Measurements from ENCODE around the gene RAB11FIP4.

RAB11FIP4 gene

GRCh38 chr17:31392856-31393748, 1.6 kb downstream of the RAB11FIP4 start:
- H3F3A ChIP-seq (ENCODE audit: control insufficient read depth, insufficient read depth): no peaks in the 10 kb centered on the region
- no peaks in the 10 kb centered on the region for H3K36me3 ChIP-seq (ENCODE audit: control insufficient read depth, low read length)
- no peak overlapping the region for H3K4me2 ChIP-seq (ENCODE audit: low read length)
- H3K4me3 ChIP-seq (ENCODE audit: low read length): no peak overlapping the region
- no peaks in the 10 kb centered on the region for H3K79me2 ChIP-seq (ENCODE audit: control insufficient read depth, low read length)
- no peaks in the 10 kb centered on the region for H4K20me1 ChIP-seq (ENCODE audit: control insufficient read depth, insufficient read depth, low read depth, low read length)
- no peak overlapping the region for H3K27ac ChIP-seq (ENCODE audit: low read depth, low read length)
- TF ChIP-seq CTCF (IDR thresholded peaks at IDR 0.05; ENCODE audit: low read depth, low read length, poor library complexity, severe bottlenecking): no peak
- TF ChIP-seq EZH2phosphoT487 (IDR thresholded peaks at IDR 0.05; ENCODE audit: borderline replicate concordance, low read length): no peak
- no peaks in the 10 kb centered on the region for H3K9me3 ChIP-seq (ENCODE audit: control insufficient read depth, insufficient read depth, low read length)
- H3K9me2 ChIP-seq (replicated peaks; ENCODE audit: control insufficient read depth, low read length): no peaks in the 10 kb centered on the region
- H3K27me3 ChIP-seq (ENCODE audit: control insufficient read depth, low read length): peaks cover 50% of the 10 kb centered on the region
- H3K4me1 ChIP-seq (ENCODE audit: control insufficient read depth, low read length): no peaks in the 10 kb centered on the region

- no peaks in the 10 kb centered on the region for H3K36me3 ChIP-seq (ENCODE audit: control insufficient read depth, low read length)
- H3K4me2 ChIP-seq (ENCODE audit: low read length): no peak overlapping the region
- H4K20me1 ChIP-seq (ENCODE audit: control insufficient read depth, insufficient read depth, low read depth, low read length): no peaks in the 10 kb centered on the region
Observed at GRCh38 chr17:31393749-31394146, 2.3 kb downstream of the RAB11FIP4 start.

GRCh38 chr17:31394544-31394943, 3.1 kb downstream of the RAB11FIP4 start:
- Histone ChIP-seq H3K36me3 (ENCODE audit: control insufficient read depth, low read length) (no peaks in the 10 kb centered on the region), H3K27me3 (ENCODE audit: control insufficient read depth, low read length) (peaks cover 47% of the 10 kb centered on the region), H3K79me2 (ENCODE audit: control insufficient read depth, low read length) (no peaks in the 10 kb centered on the region), H3K9me3 (ENCODE audit: control insufficient read depth, insufficient read depth, low read length) (no peaks in the 10 kb centered on the region), H3K9me2 (replicated peaks; ENCODE audit: control insufficient read depth, low read length) (no peaks in the 10 kb centered on the region), H3K4me1 (ENCODE audit: control insufficient read depth, low read length) (no peaks in the 10 kb centered on the region), H3F3A (ENCODE audit: control insufficient read depth, insufficient read depth) (no peaks in the 10 kb centered on the region), H4K20me1 (ENCODE audit: control insufficient read depth, insufficient read depth, low read depth, low read length) (no peaks in the 10 kb centered on the region), H3K27ac (ENCODE audit: low read depth, low read length) (no peak overlapping the region), H3K4me2 (ENCODE audit: low read length) (no peak overlapping the region), H3K4me3 (ENCODE audit: low read length) (no peak overlapping the region)
- no peak for TF ChIP-seq CTCF (IDR thresholded peaks at IDR 0.05; ENCODE audit: low read depth, low read length, poor library complexity, severe bottlenecking)
- TF ChIP-seq EZH2phosphoT487 (IDR thresholded peaks at IDR 0.05; ENCODE audit: borderline replicate concordance, low read length): no peak

More at GRCh38 chr17:31393749-31394146, 2.3 kb downstream of the RAB11FIP4 start:
- H3K79me2 ChIP-seq (ENCODE audit: control insufficient read depth, low read length): no peaks in the 10 kb centered on the region
- no peaks in the 10 kb centered on the region for H3F3A ChIP-seq (ENCODE audit: control insufficient read depth, insufficient read depth)
- no peaks in the 10 kb centered on the region for H3K9me2 ChIP-seq (replicated peaks; ENCODE audit: control insufficient read depth, low read length)
- H3K27ac ChIP-seq (ENCODE audit: low read depth, low read length): no peak overlapping the region
- no peak overlapping the region for H3K4me3 ChIP-seq (ENCODE audit: low read length)
- peaks cover 50% of the 10 kb centered on the region for H3K27me3 ChIP-seq (ENCODE audit: control insufficient read depth, low read length)
- H3K9me3 ChIP-seq (ENCODE audit: control insufficient read depth, insufficient read depth, low read length): no peaks in the 10 kb centered on the region
- no peak for TF ChIP-seq EZH2phosphoT487 (IDR thresholded peaks at IDR 0.05; ENCODE audit: borderline replicate concordance, low read length)
- no peak for TF ChIP-seq CTCF (IDR thresholded peaks at IDR 0.05; ENCODE audit: low read depth, low read length, poor library complexity, severe bottlenecking)
- H3K4me1 ChIP-seq (ENCODE audit: control insufficient read depth, low read length): no peaks in the 10 kb centered on the region
